AML-193 (cell line): ENCODE measurements around the gene P2RY2.
"Not testable (repeated sequence)": the region's sequence is repeated elsewhere in the genome, so short reads cannot be mapped to it uniquely, and the experiment has no call there.

Experiments
- DNase-seq, 2 experiments: peaks; one replicate each; lab custom pipeline; 2025; lab: John Stamatoyannopoulos, UW

The P2RY2 gene

DNA sequence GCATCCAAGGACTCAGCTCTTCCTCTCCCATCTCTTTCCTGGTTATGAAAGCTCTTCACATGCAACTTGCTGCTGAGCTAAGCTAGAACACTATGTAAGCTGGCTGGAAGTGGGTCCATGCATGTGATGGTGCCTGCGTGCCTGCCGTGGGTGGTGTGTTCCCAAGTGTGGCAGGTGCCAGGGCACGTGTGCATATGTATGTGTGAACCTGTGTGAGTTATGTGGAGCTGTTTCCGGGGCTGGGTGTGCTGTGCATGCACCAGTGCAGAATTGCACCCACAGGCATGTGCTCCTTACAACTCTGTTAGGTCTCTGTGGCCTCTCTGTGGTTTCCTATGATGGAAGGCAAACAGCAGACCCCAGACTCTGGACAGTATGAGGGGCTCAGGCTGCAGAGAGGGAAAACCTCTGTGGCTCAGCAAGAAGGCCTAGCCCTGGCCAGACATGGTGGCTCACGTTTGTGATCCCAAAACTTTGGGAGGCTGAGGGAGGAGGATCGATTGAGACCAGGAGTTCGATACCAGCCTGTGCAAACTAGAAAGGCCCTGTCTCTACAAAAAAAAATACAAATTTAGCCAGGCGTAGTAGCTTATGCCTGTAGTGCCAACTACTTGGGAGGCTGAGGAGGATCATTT is 49.9 kb downstream of the P2RY2 start:
- DNase-seq = no peak

DNA sequence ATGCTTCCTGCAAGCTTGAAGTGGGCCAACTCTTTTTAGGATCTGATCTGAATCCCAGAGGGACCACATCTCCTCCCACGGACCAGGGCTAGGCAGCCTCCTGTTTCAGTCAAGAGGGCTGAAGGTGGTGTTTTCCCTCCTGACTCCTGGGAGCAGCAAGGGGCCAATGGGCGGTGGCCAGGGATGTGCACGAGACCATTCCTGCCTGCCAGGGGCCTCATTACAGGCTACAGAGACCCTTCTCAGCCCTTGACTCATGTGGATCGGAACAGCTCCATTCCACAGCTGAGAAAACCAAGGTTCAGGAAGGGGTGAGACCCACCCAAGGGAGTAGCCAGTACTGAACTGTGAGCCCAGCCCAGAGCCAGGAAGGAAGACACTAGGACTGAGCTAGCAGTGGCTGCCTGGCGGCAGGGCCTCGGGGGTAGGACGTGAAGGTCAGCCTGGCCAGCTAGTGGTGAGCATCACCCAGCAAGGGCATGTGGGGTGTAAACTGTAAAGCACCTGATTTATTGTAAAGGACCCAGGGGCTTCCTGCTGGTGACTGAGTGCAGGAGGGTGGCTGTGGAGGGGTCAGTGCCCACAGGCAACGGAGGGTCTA is 50.7 kb downstream of the P2RY2 start:
- no peak for DNase-seq

- DNase-seq = no peak
Observed at GRCh38 chr11:73269459-73270015, 51.5 kb downstream of the P2RY2 start.

DNA sequence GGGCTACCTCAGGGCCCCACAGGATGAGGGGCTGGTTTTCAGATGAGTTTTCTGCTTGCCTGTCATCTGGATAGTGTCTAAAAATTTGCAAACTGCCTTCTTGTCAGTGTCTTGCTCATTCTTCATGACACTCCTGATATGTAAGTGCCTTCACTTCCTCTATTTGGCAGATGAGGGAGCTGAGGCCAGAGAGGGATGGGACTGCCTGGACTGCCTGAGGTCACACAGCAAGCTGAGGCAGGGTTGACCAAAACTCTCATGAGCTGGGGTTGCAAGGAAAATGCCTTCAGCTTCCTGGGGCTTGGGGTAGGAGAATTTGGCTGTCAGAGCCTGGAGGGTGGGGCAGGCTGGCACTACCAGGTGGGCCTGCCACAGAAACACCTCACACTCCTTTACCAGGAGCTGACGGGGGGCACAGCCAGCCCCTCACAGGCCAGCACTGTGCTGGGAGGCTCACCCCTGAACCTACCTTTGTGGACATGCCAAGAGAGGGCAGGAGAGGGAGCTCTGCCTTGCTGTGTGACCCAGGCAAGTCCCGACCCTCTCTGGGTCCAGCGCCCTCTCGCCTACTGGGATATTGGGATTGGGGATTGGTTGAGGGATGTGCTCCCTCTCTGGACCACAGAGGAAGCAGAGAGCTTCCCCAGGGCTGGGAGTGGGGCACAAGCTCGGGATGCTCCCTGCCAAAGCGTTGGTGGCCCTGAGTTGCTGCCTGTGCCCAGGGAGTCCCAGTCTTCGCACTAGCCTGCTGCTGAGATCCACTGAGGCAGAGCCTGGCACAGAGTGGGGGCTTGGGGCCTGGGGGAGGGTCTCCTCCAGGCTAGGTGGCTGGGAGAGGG is 52.2 kb downstream of the P2RY2 start:
- DNase-seq = peak; percentile 19

- no peak for DNase-seq
Observed at GRCh38 chr11:73270855-73271477, 52.9 kb downstream of the P2RY2 start.

GRCh38 chr11:73271478-73271865 is 53.4 kb downstream of the P2RY2 start:
- DNase-seq = not testable (repeated sequence)

DNA sequence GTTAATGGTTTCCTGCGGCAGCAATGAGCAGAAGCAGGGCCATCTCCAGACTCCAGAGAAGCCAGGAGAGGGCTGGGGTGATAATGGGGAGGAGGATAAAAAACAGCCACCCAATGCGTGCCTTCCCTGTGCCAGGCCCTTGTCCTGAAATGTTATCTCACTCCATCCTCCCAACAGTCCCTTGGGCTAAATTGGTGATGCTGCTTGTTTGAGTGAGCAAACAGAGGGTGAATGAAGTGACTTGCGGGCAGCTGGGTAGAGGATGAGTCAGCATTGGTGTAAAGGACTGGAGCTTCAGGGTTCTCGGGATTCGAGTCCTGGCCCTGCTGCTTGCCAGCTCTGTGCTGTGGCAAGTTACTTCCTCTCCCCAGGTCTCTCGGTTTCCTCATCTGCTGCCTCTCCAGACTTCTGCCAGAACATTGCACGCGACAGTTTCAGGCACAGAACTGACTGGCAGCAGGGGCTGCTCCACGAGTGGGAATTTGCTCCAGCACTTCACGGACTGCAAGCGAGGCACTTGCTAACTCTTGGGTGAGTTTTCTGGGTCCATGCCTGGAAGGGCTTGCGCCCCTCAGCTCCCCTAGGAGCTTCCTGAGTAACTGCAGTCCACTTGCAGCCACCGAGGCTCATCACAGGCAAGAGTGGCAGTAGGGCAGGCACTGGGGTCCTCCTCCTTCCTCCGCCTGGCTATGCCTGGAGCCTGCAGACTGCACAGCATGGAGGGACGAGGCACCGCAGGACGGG is 54.0 kb downstream of the P2RY2 start, which contains the start of gene P2RY6:
Gene P2RY6 (plus strand): TSS at position 403 of the 744 bp plus-strand sequence. CDS start 24,181 bp downstream, outside the sequence.
- DNase-seq = peak; percentile 81 to 85

- DNase-seq = no peak
Observed at GRCh38 chr11:73272680-73273038, 54.6 kb downstream of the P2RY2 start.

DNA sequence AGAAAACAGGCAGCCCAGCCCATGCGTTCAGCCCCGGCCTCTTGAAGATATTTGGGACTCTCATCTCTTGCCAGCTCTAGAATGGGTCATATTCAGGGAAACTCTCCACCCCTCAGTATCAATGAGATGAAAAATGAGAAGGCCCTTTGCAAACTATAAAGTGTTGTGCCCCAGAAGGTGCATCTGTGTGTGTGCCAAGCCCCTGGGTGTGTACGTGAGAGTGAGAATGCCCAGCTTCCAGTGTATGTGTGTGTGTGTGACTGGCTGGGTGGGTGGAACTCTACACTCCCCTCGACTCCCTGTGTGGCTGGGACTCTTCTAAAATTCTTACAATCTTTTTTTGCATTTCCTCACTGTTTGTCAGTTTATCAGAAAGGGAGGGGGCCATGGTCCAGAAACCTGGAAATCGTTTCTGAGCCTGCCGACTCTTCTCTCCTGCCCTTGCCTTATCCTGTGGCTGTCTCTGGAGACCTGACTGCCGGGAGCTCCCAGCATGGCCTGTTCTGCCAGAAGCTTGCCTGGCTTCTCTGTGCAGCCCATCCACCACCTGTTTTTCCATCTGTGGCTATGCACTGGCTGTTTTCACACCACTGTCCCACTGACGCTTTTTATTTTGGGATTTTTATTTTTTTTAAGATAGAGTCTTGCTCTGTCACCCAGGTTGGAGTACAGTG is 55.3 kb downstream of the P2RY2 start:
- DNase-seq = no peak

DNA sequence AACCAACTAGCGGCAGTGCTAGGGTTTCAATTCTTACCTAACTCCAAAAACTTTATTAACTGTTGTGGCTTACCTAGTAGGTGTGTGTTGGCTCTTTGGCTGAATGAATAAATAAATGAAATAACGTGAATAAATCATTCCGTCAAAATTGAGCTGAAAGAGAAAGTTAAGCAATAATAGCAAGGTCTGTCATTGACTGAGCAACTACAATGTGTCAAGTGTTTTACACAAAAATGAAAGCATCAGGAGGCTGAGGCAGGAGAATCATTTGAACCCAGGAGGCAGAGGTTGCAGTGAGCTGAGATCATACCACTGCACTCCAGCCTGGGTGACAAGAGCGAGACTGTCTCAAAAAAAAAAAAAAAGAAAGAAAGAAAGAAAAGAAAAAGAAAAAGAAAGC is 56.1 kb downstream of the P2RY2 start:
- DNase-seq = not testable (repeated sequence)

DNA sequence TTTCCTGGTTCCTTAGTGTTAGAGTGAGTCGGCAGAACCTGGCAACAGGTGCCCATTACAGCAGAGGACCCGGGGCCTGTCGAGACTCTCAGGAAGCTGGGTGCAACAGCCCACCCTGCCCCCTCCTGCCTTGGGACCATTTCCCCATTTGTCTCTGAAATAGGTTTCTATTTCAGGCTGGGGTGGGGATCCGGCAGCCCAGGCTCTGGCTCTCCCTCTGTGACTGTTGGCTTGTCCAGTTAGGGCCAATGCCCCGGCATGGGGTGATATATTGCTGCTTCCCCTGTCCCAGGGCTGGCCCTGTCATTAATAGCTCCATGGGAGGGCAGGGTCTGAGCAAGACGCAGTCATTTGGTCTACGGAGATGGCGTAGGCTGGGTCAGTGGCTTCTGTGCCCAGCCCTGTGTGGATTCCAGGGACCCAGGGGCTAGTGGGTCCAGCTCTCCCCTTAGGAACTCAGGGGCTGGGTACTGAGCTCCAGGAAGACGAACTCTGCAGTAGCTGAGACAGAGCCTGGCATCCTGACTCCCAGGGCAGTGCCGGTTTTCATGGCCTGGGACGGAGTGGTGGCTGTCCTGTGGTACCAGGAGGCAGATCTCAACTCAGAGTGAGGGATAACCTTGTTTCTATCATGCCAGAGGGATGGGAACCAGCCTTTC is 56.8 kb downstream of the P2RY2 start:
- no peak for DNase-seq

DNA sequence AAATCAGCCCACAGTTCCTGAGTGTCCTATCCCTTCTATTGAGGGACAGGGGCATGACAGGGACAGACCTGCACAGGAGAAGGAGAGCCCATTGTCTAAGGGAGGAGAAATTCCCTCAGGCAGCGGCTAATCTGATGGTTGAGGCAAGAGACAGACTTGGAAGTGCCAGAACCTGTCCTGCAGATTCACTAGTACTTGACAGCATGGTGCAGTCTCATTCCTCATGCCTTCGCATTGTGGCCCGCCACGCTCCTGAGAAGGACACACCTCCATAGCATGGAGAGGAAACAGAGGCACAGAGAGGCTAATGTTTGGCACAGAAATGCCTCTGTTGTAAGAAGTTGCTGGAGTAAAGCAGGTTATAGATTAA is 57.3 kb downstream of the P2RY2 start:
- DNase-seq = no peak

GRCh38 chr11:73277467-73277866 is 59.4 kb downstream of the P2RY2 start:
- no peak for DNase-seq

DNA sequence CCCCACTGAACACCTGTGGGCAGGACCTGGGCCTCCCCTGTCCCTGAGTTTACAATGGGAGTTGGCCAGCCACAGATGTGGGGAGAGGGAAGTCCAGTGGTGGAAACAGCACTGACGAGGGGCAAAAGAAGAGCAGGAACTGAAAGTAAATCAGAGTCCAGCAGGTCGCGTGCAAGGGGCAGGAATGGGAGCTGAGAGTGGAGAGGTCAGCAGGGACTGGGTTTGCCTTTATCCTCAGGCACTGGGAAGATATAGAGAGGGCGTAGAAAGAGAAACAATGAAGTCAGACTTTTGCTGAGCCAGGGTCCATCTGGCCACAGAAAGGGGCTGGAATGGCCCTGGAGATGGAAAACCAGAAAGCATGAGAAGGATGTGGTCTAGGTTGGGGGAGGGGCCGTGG is 62.5 kb downstream of the P2RY2 start:
- no peak for DNase-seq

GRCh38 chr11:73281201-73281741 is 63.2 kb downstream of the P2RY2 start:
- DNase-seq = no peak

- no peak for DNase-seq
Observed at GRCh38 chr11:73281796-73282660, 63.9 kb downstream of the P2RY2 start.

DNA sequence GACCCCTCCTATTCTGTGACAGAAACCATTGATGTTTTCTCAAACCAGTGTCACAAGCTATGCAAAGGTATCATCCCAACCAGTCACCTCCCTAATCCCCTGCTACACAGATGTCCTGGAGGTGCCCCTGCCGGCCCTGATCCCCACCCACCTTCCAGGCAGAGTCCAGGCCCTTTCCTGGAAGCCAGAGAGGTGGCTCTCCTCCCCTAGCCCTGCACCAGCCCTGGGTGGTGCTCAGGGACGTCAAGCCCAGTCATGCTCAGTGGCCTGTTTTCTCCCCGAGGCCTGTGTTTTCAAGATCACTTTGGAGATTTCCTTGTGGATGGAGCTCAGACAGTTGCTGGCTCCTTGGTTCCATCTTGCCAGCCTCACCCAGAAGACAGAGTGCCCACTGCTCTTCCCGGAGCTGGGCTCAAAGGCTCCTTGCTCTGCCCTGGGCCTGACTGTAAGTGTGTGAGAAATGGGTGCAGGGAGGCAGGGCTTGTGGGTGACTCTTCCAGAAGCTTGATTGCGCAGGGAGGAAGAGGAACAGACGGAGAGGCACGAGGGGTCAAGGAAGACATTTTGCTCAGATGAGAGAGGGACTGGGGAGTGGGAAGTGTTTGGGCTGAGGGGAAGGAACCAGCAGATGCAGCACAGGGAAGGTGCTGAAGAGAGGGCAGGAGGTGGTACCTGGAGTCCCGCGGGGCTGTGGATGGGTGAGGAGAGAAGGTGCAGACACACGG is 65.4 kb downstream of the P2RY2 start:
- DNase-seq = no peak

GRCh38 chr11:73284106-73284505 is 66.0 kb downstream of the P2RY2 start:
- no peak for DNase-seq

- DNase-seq = no peak
Observed at GRCh38 chr11:73285721-73286120, 67.6 kb downstream of the P2RY2 start.
